Activated CD4-positive, alpha-beta T cell treated with anti-CD3 and anti-CD28 coated beads for 24 hours (primary cell): ENCODE measurements around the gene COX6B1.
A peak's percentile ranks its signal among the peaks of the same experiment; 100 is the strongest.
"Not testable (repeated sequence)": the region's sequence is repeated elsewhere in the genome, so short reads cannot be mapped to it uniquely, and the experiment has no call there.

Experiments
- DNase-seq, 2 donors: peaks; one replicate each; pipeline ENCODE4 v3.0.0-alpha.2; 2020; ENCODE audit warnings: low read depth in 2 of 2

COX6B1 gene

DNA sequence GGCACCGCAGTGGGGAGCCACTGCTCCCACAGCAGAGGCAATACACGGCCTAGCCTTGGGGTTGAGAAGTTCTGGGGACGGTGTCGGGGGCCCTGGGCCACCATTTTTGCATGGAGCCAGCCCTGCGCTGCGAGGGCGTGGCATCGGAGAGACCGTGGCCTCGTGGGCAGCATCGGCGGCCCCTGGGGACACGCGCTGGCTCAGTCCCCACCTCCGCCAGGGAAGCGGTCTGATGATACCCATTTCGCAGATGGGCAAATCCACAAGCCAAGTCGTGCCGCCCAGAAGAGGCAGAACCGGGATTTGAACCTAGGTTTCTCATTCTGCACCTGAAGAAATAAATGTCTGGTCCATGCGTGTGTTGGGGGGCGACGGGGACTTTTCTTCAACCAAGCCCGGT lies 17.0 kb downstream of the COX6B1 start:
- no peak for DNase-seq

DNA sequence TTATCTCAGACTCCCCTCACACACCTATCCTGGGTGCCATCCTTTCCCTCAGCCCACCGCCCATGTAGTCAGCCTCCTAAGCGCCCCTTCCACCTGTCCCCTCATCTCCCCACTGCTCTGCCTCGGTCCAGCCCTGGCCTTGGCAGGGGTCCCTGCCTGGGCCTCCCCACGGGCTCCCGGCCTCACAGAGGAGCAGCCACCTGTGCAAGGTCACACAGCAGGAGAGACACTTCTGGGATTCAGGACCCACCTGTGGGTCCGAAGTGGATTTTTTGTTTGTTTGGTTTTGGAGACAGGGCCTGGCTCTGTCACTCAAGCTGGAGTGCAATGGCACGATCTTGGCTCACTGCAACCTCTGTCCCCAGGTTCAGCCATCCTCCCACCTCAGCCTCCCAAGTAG lies 17.5 kb downstream of the COX6B1 start:
- no peak for DNase-seq

DNA sequence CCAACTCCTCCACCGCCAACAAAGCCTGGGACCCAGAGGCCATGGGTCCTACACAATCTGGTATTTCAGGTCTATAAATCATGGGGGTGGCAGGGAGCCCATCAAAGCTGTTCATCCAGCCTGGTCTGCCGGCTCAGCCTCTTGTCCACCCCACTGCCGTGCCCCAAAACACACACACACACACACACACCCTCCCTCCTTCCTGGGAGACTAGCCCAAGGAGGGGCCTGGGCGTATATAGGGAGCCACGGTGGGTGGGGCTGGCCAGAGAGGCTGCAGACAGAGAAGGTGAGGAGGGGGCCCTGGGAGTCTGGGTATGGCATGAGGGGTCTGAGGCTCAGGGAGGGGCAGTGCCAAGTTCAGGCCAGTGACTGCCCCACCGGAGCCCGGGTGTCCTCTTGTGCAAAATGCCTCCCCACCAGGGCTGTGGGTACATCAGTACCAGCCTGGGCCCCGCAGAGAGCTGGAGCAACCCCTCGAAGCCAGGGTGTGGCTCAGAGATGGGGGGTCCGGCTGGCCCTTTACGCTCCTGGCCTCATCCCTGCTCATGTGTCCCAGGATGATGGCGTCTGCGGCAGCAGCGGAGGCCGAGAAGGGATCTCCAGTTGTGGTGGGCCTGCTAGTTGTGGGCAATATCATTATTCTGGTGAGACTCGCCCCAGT lies 18.3 kb downstream of the COX6B1 start, which contains the start of gene UPK1A:
TSS of gene UPK1A (plus strand) at position 267 of the 663 bp plus-strand sequence. CDS start at position 563, 296 bp downstream.
- DNase-seq, result no peak

DNA sequence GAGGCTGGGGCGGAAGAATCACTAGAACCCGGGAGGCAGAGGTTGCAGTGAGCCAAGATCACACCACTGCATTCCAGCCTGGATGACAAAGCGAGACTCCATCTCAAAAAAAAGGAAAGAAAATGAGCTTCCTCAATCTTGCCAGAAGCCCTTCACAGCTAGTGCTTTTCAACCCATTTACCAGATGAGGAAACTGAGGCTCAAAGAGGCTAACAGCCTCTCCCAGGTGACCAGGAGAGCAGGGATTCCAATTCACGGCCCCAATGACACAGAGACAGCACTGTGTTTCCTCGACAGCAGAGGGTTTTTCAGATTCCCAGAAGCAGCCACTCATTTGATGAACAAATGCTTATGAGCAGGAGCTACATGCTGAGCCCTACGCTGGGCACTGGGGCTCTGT lies 21.4 kb downstream of the COX6B1 start:
- DNase-seq, result no peak

DNA sequence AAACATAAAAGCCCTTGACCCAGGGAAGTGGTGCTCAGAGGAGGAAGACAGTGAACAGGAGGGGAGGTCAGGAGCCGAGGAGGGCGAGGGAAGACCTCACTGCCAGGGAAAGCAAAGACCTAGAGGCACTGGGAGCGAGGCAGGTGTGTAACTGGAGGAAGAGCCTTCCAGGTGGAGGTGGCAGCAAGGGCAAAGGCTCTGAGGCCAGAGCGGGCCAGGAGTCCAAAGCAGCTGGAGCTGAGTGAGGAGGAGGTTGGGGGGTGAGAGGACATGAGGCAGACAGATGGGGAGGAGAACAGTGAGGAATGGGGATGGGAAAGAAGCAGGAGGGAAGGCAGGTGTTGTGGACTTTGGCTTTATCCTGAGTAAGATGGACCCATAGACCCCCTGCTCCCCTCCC lies 21.9 kb downstream of the COX6B1 start:
- no peak for DNase-seq

DNA sequence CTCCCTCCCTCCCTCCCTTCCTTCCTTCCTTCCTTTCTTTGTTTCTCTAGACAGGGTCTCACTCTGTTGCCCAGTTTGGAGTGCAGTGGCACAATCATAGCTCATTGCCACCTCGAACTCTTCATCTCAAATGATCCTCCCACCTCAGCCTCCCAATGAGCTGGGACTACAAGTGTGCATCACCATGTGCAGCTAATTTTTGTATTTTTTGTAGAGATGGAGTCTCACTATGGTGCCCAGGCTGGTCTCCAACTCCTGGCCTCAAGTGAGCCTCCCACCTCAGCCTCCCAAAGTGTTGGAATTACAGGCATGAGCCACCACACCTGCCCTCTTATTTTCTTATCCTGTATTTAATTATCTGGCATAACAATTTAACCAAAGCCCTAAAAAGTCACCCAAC lies 22.6 kb downstream of the COX6B1 start:
- DNase-seq, result no peak

DNA sequence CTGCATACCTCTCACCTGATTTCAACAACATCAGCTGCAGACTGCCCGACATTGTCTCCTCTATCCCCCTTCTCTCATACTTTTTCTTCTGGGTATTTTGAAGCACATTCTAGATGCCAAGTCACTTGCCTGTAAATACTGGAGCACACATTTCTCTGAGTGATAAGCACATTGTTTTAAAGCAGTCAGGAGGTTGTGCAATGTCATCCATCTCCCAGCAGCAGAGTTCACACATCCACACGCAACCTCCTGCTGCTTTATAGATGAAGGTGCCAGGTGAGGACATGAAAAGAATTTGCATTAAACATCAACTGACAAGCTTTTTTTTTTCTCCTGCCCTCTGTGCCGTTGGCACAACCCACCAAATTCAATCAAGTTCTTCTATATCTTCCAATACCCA lies 23.7 kb downstream of the COX6B1 start:
- no peak for DNase-seq

DNA sequence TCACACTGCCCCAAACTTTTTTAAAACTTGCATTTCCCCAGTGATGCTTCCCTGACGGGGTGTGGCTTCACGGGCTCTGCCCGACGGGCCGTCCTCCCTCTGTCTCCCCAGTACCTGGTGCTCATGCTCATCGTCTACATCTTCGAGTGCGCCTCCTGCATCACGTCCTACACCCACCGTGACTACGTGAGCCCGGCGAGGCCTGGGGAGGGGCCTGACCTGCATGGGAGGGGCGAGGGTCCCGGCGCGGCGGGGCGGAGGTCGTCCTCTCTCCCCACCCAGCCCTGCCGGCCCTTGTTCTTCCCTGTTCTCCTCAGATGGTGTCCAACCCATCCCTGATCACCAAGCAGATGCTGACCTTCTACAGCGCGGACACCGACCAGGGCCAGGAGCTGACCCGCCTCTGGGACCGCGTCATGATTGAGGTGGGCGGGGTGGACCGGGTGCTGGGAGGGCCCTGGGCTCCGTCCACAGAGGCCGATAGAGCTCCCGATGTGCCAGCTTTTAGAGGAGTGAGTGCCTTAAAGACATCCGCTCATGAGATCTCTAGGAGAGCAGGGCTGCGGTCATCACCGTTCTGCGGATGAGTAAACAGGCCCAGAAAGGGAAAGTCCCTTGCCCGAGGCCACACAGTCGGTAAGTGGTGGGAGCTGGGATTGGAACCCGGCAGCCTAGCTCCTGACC lies 25.1 kb downstream of the COX6B1 start:
- DNase-seq, result peak; percentile 26 to 27

DNA sequence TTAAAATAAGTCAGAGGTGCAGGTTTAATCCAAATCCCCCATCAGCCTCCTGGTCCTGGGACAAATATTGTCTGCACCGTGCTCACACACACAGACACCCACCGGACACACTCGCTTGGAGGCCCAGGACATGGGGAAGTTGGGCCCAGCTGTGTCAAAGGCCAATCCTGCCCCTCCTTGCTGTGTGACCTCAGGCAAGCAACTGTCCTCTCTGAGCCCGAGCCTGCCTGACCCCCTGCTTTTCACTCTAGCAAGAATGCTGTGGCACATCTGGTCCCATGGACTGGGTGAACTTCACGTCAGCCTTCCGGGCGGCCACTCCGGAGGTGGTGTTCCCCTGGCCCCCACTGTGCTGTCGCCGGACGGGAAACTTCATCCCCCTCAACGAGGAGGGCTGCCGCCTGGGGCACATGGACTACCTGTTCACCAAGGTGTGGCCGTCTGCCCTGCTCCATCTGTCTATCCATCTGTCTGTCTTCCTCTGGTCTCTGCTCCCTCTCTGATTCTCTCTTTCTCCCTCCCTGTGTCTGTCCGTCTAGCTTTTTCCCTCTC lies 27.5 kb downstream of the COX6B1 start:
- DNase-seq, result no peak

DNA sequence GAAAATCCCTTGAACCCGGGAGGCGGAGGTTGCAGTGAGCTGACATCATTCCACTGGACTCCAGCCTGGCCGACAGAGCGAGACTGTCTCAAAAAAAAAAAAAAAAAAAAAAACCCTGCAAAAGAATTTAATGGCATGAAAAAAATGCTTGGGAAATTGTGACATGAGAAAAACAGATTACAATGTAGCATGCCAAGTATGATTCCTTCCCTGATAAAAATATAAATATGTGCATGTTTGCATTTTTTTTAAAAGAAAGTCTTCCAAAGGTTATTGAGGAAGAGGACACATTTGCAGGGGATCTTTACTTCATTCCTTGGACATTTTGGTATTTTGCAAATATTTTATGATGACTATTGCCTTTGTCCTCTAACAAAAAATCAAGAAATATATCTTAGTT lies 41.7 kb downstream of the COX6B1 start:
- DNase-seq, result no peak

DNA sequence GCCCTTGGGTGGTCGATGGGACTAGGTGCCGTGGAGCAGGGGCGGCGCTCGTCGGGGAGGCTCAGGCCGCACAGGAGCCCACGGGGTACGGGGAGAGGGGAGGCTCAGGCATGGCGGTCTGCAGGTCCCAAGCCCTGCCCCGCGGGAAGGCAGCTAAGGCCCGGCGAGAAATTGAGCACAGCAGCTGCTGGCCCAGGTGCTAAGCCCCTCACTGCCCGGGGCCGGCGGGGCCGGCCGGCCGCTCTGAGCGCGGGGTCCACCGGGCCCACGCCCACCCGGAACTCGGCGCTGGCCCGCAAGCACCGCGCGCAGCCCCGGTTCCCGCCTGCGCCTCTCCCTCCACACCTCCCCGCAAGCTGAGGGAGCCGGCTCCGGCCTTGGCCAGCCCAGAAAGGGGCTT lies 43.0 kb downstream of the COX6B1 start:
- DNase-seq, result not testable (repeated sequence)

DNA sequence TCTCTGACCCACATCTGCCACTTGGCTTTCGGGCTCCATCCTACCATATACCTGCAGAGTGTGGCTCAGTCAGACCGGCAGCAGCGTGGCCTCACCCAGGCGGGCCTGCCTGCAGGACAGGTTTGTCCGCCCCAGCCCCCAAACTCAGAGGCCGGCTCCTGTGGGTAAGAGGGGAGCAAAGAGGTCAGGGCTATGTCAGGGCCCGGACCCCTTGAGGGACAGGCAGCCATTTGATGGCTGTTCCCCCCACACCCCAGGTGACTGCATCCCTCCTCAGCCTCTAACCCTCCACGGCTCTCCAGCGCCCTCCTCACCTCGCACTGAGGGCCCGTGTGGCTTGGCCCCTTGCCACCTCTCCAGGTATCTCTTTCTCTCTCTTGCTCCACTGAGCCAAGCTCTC lies 43.9 kb downstream of the COX6B1 start:
- DNase-seq, result no peak

DNA sequence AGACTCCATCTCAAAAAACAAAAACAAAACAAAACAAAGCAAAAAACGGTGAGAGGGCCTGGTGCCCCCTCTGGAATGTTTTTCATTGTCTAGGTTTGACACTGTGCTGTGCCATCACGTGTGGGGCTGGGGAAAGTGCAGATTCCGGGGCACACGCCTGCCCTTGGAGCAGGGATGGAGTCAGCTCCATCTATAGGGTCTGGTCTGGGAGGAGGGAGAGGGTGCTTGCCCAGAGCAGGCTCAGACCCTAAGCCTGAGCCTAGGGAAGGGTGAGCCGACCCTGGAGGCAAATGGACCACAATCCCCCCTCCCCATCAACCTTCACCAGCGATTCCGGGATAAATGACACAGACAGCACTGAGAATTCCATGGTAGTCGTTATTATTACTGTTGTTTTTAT lies 45.3 kb downstream of the COX6B1 start:
- no peak for DNase-seq

DNA sequence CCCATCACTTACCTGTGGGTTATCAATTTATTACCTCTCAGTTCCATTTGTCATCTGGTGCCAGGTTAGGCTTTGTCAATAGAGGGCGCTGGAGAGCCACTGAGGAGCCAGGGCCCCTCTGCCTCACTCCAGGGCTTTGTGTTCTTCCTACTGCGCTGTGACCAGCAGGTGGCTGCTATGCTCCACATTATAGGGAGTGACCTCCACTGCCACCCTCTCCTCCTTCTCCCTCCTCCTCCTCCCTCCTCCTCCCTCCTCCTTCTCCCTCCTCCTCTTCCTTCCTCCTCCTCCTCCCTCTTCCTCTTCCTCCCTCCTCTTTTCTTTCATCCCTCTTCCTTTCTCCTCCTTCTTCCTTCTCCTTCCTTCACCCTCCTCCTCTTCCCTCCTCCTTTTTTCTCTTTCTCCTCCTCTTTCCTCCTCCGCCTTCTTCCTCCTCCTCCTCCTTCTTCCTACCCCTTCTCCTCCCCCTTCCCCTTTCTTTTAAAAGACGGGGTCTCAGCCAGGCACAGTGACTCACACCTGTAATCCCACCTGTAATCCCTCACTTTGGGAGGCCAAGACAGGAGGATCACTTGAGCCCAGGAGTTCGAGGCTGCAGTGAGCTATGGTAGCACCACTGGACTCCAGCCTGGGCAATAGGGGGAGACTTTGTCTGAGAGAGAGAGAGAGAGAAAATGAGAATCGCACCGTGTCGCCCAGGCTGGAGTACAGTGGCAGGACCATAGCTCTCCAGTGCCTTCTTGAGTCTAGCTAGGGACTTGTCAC lies 45.9 kb downstream of the COX6B1 start:
- peak; percentile 90 to 93 for DNase-seq

DNA sequence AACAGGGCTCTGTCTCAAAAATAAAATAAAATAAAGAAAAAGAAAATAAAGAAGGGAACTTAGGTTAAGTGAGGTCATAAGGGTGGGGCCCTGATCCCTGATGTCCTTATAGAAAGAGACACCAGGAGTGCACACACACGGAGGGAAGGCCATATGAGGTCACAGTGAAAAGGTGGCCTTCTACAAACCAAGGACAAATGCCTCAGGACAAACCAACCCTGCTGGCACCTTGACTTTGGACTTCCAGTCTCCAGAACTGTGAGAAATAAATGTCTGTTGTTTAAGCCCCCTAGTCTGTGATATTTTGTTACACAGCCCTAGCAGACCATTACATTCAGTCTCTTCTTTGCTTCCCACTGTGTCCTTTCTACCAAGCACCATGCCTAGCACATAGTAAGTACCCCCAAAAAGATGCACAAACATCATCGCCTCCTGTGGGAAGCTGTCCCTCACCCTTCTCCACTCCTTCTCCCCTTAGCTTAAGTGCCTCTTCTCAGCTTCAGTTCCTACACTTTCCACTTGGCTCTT lies 47.8 kb downstream of the COX6B1 start:
- DNase-seq, result no peak

DNA sequence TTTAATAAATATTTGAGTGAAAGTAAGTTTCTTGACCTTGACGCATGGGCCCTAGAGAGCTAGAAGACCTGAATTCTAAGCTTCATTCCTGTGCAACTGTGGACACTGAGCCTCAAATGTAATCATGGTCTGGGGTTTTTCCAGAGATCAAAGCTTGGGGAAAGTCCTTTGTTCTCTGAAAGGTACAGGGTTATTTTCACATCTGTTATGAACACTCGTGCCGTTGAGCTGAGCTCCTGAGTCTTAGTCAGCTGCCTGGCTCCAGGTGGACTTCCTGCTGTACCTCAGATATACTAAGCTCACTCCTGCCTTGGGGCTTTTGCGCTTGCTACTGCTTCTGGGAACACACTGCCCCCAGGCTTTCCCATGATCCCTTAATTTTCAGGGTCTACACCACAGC lies 48.7 kb downstream of the COX6B1 start:
- no peak for DNase-seq

DNA sequence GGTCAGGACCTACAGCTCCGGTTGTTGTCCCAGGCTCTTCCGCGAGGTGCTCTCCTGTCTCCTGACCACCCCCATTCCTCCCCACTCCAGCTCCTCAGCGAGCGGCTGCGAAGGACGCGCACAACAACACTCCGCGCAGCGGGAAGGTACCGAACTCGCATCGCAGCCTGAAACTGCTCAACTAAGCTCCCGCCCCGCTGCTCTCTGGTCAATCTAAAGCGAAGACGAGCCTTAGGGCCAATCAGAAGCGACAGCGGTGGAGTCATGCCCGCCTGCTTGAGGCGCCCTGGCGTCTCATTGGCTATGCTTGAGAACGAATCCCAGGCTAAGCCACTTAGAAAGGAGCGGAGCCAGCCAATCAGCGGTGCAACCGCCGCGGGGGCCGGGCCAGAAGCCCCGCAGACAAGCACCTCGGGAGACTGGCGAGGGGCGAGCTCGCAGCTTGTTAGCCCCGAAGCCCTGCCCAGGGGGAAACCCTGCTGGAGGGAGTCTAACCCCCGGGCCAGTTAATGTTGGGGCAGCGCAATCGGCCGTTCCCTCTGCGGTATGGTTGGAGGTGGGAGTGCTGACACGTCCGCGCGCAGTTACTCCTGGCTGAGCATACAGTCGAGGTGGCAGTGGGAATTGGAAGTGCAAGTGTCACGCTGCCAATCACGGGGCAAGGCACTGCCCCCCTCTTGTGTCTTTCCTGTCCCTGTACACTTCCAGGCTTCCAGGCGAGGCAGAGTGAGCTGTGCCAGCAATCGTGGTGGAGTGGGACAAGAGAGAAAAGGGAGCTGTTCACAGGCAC lies 54.3 kb downstream of the COX6B1 start:
- peak; percentile 85 to 87 for DNase-seq

DNA sequence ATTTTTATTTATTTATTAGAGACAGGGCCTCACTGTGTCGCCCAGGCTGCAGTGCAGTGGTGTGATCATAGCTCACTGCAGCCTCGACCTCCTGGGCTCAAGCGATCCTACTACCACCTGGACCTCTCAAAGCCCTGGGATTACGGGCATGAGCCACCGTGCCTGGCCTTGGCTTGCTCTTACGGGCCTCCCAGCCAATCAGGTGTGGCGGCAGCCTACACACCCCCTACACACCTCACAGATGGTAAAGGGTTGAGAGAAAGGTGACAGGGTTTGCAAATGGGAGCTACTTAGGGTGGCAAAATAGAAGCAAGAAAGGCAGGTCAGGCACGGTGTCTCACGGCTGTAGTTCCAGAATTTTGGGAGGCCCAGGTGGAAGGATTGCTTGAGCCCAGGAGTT lies 55.2 kb downstream of the COX6B1 start:
- no peak for DNase-seq

DNA sequence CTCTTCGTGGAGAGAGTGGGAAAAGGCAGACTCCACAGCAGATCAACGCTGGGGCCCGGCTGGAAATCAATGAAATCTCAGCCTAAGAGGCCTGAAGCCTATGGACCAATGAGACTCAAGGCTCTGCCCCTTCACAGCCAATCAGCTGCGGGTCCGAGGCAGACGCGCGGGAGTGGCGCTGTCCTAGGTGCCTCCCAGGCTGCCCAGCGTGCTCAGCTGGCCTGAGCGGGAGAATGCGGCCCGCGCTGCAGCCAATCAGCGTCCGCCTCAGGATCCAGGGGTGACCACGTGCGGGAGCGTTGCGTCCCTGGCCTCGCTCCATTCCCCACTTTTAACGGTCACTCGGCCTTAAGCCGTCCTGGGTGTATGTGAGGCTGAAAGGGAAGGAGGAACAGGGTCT lies 56.1 kb downstream of the COX6B1 start, which contains the start of gene ZBTB32:
TSS of gene ZBTB32 (plus strand) at position 341 of the 400 bp plus-strand sequence. CDS start 10,069 bp downstream, outside the sequence.
- no peak for DNase-seq
